ENCODE measurements around the gene SMARCB1.

GRCh38 chr22:23833017-23833751, 46.4 kb downstream of the SMARCB1 start:
- TF ChIP-seq CTCF (IDR thresholded peaks at IDR 0.05; ENCODE audit: low read length) = no peak
- no peak for TF ChIP-seq EZH2 (optimal IDR thresholded peaks at IDR 0.05; ENCODE audit: low read depth, low read length)
- no peak for TF ChIP-seq EZH2phosphoT487 (IDR thresholded peaks at IDR 0.05; ENCODE audit: low read length)
